Measurements from ENCODE around the gene FIBIN.

The FIBIN gene

DNA sequence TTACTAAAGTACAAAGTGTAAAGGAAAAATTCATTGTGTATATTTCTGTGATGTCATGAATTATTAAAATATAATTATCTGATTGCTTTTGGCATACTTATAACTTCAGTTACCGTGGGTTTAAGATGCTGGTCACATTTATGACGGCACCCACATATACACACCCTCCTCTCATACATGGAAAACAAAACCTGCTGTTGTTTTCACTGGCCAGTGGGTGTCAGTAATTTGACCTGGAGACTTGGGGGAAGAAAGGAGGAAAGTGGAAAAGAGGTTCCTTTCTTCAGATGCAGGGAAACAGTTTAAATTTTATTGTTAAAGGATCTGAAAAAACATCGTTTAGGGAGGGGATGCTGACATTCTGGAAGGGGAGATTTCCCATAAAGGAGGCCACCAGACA lies 46.0 kb downstream of the FIBIN start:
- TF ChIP-seq FOXM1 (IDR thresholded peaks at IDR 0.05; ENCODE audit: borderline replicate concordance, low read depth) (no peak), EGR1 (IDR thresholded peaks at IDR 0.05) (no peak), CREB1 (IDR thresholded peaks at IDR 0.05; ENCODE audit: low read depth) (no peak), TEAD4 (IDR thresholded peaks at IDR 0.05) (no peak)

DNA sequence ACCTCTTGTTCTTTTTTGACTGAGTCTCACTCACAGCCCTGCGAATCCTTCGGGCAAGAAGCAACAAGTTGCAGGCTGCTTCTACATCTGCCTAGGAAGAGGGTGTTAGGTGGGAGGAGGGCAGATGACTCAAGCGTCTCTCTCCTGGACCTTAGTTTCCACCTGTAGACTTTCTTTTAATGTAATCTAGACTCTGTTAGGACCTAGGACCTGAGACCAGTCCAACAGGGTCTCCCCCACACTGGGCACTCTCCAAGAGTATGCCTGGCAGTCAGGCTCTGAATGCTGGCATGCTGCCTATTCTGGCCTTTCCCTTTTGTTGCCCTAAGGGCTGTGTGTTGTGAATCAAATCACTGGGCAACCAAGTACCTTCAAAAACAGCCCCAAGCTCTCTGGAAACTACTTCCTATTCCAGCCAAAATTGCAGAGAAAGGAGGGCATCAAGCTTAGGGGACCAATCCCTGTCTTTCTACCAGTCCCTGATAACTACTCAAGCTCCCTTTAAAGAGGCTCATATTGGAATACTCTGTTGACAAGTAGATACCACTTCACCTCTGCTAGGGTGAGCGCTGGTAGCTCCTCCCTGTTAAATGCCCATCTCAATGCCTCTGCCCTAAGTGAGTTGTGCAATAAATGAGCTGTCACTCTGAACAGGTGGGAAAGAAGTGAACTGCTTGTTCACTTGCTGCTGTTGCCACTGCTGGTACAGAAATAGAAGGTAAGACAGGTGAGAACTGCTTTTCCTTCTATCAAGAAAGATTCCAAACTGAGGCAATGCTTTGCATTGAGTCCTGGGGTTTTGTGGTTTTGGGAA lies 46.6 kb downstream of the FIBIN start, which contains the start of gene BBOX1:
Gene BBOX1, plus strand, starts transcription at position 514 of the 814 bp plus-strand sequence. CDS start 14,616 bp downstream, outside the sequence.
- no peak for TF ChIP-seq ZBTB7A (IDR thresholded peaks at IDR 0.05; ENCODE audit: low read depth)
- no peak for TF ChIP-seq USF1 (IDR thresholded peaks at IDR 0.05)
- no peak for TF ChIP-seq NFIC (IDR thresholded peaks at IDR 0.05)
- no peak for TF ChIP-seq TEAD4 (IDR thresholded peaks at IDR 0.05)
- no peak for TF ChIP-seq CREB1 (IDR thresholded peaks at IDR 0.05; ENCODE audit: low read depth)
- no peak for TF ChIP-seq YY1 (IDR thresholded peaks at IDR 0.05; ENCODE audit: low read depth)
- no peak for TF ChIP-seq TCF12 (IDR thresholded peaks at IDR 0.05; ENCODE audit: low read depth)
- no peak for TF ChIP-seq REST (IDR thresholded peaks at IDR 0.05; ENCODE audit: low read depth)

DNA sequence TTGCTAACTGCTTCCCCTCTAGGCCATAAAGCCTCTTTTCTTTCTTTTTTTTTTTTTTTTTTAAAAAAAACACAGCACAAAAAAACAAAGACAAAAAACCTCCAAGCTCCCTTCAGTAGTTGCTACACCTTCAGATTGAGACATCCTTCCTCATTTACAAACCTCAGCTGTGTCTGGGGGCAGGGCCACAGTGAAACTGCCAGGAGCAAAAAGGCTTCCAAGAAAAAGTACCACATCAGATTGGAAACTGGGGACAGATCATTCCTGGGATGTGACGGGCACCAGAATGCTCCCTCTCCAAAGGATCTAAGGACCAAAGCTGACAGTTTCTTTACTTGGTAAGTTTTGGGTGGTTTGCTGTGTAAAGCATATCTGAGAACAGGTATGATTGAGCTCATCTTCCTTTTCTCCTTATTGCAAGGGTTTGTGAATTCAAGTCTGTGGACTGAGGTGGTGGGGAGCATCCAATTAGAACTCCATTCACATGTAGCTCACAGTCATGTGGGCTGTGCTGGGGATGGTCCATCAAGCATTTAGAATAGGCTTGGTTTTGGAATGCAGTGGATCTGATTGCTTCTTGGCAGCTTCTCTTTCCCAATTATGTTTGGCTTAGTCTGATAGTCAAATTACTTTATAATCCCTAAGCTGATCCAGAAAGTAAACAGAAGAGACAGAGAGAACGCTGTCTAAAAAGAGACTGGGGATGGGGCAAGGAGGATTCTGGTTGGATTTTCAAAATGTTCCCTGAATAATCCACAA lies 47.4 kb downstream of the FIBIN start:
- TF ChIP-seq FOXM1 (IDR thresholded peaks at IDR 0.05; ENCODE audit: borderline replicate concordance, low read depth) (no peak), ZBTB7A (IDR thresholded peaks at IDR 0.05; ENCODE audit: low read depth) (no peak), USF1 (IDR thresholded peaks at IDR 0.05) (no peak), EP300 (IDR thresholded peaks at IDR 0.05; ENCODE audit: borderline replicate concordance) (no peak), CEBPB (IDR thresholded peaks at IDR 0.05) (no peak), EGR1 (IDR thresholded peaks at IDR 0.05) (no peak), TCF12 (IDR thresholded peaks at IDR 0.05; ENCODE audit: low read depth) (no peak), CREB1 (IDR thresholded peaks at IDR 0.05; ENCODE audit: low read depth) (no peak), REST (IDR thresholded peaks at IDR 0.05; ENCODE audit: low read depth) (no peak), NFIC (IDR thresholded peaks at IDR 0.05) (no peak), RAD21 (IDR thresholded peaks at IDR 0.05; ENCODE audit: low read depth) (no peak), TAF1 (IDR thresholded peaks at IDR 0.05; ENCODE audit: low read depth) (no peak), YY1 (IDR thresholded peaks at IDR 0.05; ENCODE audit: low read depth) (no peak), TEAD4 (IDR thresholded peaks at IDR 0.05) (no peak)
- TF ChIP-seq, protein P1, sequence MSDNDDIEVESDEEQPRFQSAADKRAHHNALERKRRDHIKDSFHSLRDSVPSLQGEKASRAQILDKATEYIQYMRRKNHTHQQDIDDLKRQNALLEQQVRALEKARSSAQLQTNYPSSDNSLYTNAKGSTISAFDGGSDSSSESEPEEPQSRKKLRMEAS (IDR thresholded peaks at IDR 0.05) = no peak

Data from Ishikawa (cell line).